Cardiac fibroblast (primary cell): ENCODE measurements around the gene STIM1.

ENCODE experiments used
- DNase-seq, 2 donors: peaks; one replicate each; pipeline versions ENCODE4 v3.0.0 to v3.0.0-alpha.2; 2010; ENCODE audit warnings: low read depth in 2 of 2
- H3K4me3 ChIP-seq, 2 donors: replicated peaks in 1 of 2; 1 replicate in 1 of 2; 2 replicates in 1 of 2; pipeline ENCODE4 v1.5.1; 2011; ENCODE audit warnings: low read depth in 2 of 2, low read length in 2 of 2, mild to moderate bottlenecking in 2 of 2, moderate library complexity in 1 of 2
- CTCF ChIP-seq: IDR thresholded peaks from one replicate; pipeline ENCODE4 v1.5.1; 2011; ENCODE audit warnings: low read depth, mild to moderate bottlenecking, low read length, inconsistent platforms

STIM1 gene

DNA sequence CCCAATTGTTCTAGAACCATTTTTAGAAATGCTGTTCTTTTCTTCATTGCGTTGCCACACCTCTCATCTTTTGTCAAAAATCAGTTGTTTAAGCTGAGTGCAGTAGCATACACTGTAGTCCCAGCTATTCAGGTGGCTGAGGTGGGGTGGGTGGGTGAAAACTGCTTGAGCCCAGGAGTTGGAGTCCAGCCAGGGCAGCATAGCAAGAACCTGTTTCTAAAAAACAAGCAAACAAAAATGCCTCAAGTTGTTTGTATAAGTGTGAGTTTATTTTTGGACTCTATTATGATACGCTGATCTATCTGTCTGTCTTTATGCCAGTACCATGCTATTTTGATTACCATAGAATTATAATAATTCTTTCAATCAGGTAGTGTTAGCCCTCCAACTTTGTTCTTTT is 176.6 kb downstream of the STIM1 start:
- H3K4me3 ChIP-seq = no peak overlapping the region
- no peak for DNase-seq
- no peak for TF ChIP-seq CTCF

DNA sequence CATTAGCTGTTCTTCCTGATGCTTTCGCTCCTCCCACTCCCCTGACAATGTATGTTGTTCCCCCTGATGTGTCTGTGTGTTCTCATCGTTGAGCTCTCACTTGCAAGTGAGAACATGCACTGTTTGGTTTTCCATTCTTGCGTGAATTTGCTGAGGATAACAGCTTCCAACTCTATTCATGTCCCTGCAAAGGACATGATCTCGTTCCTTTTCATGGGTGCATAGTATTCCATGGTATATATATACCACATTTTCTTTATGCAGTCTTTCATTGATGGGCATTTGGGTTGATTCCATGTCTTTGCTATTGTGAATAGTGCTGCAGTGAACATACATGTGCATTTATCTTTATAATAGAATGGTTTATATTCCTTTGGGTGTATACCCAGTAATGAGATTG is 180.5 kb downstream of the STIM1 start:
- no peak overlapping the region for H3K4me3 ChIP-seq
- TF ChIP-seq CTCF = no peak
- DNase-seq = no peak

GRCh38 chr11:4039011-4039410 is 183.5 kb downstream of the STIM1 start:
- TF ChIP-seq CTCF = no peak
- no peak overlapping the region for H3K4me3 ChIP-seq
- DNase-seq = peak in 1 of 2 donors; percentile 43

DNA sequence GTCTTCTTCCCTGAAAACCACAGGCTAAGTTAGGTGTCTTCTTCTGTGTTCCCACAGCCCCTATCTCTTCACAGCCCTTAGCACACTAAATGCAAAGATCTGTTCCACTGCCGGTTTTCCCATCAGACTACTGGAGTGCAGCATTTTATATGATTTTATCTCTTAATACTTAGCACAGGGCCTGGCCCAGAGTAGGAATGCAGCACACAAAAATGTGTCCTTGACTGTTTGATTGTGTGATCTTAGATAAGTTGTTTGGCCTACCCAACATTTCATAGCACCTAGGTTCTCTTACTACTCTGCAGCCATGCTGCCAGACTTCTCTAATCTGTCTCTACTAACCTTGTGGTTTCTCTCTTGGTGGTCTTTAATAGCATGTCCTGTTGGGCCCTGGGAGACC is 185.0 kb downstream of the STIM1 start:
- TF ChIP-seq CTCF = no peak
- H3K4me3 ChIP-seq = no peak overlapping the region
- DNase-seq = no peak

DNA sequence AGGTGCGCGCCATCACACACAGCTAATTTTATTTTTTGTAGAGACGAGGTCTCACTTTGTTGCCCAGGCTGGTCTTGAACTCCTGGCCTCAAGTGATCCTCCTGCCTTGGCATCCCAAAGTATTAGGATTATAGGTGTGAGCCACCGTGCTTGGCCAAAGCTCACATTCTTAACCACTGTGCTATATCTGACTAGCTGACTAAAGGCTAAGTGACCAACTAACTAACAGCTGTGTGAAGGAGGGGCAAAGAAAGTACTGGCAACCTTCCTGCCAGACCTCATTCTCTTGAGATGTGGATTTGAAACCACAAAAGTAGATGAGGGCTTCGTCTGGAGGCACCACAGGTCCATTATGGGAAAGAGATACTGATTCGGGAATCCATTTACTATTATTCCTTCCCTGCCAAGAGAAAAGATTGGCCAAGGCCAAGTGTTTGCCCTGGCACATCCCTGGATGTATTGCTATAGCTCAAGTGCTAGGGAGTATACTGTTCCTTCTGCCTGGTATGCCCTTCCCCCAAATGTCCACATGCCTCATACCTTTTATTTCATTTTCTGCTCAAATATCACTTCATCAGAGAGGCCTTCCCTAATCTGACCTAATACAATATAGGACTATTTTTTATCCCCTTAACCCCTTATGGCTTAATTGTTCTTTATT is 186.4 kb downstream of the STIM1 start:
- TF ChIP-seq CTCF = no peak
- DNase-seq = peak; percentile 18 to 25
- no peak overlapping the region for H3K4me3 ChIP-seq

- no peak for TF ChIP-seq CTCF
- H3K4me3 ChIP-seq = no peak overlapping the region
- peak in 1 of 2 donors; percentile 42 for DNase-seq
These were observed 189.6 kb downstream of the STIM1 start for GRCh38 chr11:4044976-4045646.

- no peak for TF ChIP-seq CTCF
- no peak overlapping the region for H3K4me3 ChIP-seq
- DNase-seq = no peak
These were observed 192.9 kb downstream of the STIM1 start for GRCh38 chr11:4048340-4048739.
